Measurements from ENCODE around the gene THSD7A. TPM values are rescaled to one million over a fixed set of nuclear protein-coding genes. Genes with fewer than 3 reads are reported as not detected.

The THSD7A gene
- total and polyA plus RNA-seq, 9 of the 15 experiments (the other 6 are each of a cell fraction or from before 2014, with no cell fraction given) = 0.01 to 0.02 TPM; not detected in 7

GRCh38 chr7:11714205-11714604 is 117.8 kb downstream of the THSD7A start:
- H3K9ac ChIP-seq (ENCODE audit: insufficient read depth in 1 of 2, low read depth in 2 of 2, low read length in 2 of 2) = no peak overlapping the region
- ATAC-seq = no peak
- H3K27ac ChIP-seq (ENCODE audit: extremely low read depth, low read depth, low read length) = no peak overlapping the region
- H4K20me1 ChIP-seq (replicated peaks; ENCODE audit: control insufficient read depth, insufficient read depth, low read length) = no peaks in the 10 kb centered on the region
- no peaks in the 10 kb centered on the region; the same call in 1 of the 2 replicates for H3K9me3 ChIP-seq (replicated peaks; ENCODE audit: control insufficient read depth, insufficient read depth, low read depth, low read length)
- in situ Hi-C loops (cut with MboI) (no loop called here), intact Hi-C loops (cut with micrococcal nuclease) (no loop called here)
- no peak overlapping the region for H3K4me3 ChIP-seq
- BruUV-seq (replicated peaks) = no TSS peak
- POLR2A ChIA-PET = no interaction called here
- FAIRE-seq = no peak
- H3K9me1 ChIP-seq (ENCODE audit: control insufficient read depth, insufficient read depth, low read length) = no peaks in the 10 kb centered on the region
- H3K27me3 ChIP-seq (ENCODE audit: control insufficient read depth in 2 of 2, insufficient read depth in 2 of 2, low read length in 2 of 2) = no peaks in the 10 kb centered on the region
- no peaks in the 10 kb centered on the region for H3K36me3 ChIP-seq (ENCODE audit: control insufficient read depth, insufficient read depth, low read length)
- WGBS (ENCODE audit: insufficient coverage, low coverage, missing lambda C conversion rate) = 0% methylated on average over 1 of the region's 1 CpG
- H3K4me1 ChIP-seq (replicated peaks in 1 of 2; ENCODE audit: control insufficient read depth in 2 of 2, insufficient read depth in 2 of 2, low read length in 2 of 2) = no peaks in the 10 kb centered on the region
- DNase-seq (ENCODE audit: extremely low read depth in 1 of 4, low spot score in 3 of 4) = no peak
- H3K4me2 ChIP-seq (ENCODE audit: insufficient read depth, low read length) = no peak overlapping the region
- CTCF ChIA-PET (ENCODE audit: low intra/inter-chr PET ratio) = no interaction called here
- H3K79me2 ChIP-seq (ENCODE audit: control insufficient read depth, insufficient read depth, low read length) = no peaks in the 10 kb centered on the region
- no peak overlapping the region for H2AFZ ChIP-seq (ENCODE audit: low read depth, low read length)
- no peak for TF ChIP-seq CXXC5 (CRISPR knock-in tag; IDR thresholded peaks at IDR 0.05)
- TF ChIP-seq CREB1 (IDR thresholded peaks at IDR 0.05) = no peak
- no peak for TF ChIP-seq CREB1 (CRISPR knock-in tag; IDR thresholded peaks at IDR 0.05)
- TF ChIP-seq XRCC3 (IDR thresholded peaks at IDR 0.05) = no peak
- TF ChIP-seq TBL1XR1 (IDR thresholded peaks at IDR 0.05; ENCODE audit: low read length in 2 of 2) = no peak
- no peak for TF ChIP-seq SETDB1 (IDR thresholded peaks at IDR 0.05; ENCODE audit: low read length)
- no peak for TF ChIP-seq ZBTB17 (CRISPR knock-in tag; IDR thresholded peaks at IDR 0.05)
- no peak for TF ChIP-seq REST (IDR thresholded peaks at IDR 0.05; ENCODE audit: borderline replicate concordance)
- no peak for TF ChIP-seq REST (CRISPR knock-in tag; IDR thresholded peaks at IDR 0.05; ENCODE audit: low read depth)
- no peak for TF ChIP-seq HMGN3 (IDR thresholded peaks at IDR 0.05; ENCODE audit: borderline replicate concordance, extremely low read depth, insufficient read length, low read depth, low read length)
- TF ChIP-seq, protein P1, sequence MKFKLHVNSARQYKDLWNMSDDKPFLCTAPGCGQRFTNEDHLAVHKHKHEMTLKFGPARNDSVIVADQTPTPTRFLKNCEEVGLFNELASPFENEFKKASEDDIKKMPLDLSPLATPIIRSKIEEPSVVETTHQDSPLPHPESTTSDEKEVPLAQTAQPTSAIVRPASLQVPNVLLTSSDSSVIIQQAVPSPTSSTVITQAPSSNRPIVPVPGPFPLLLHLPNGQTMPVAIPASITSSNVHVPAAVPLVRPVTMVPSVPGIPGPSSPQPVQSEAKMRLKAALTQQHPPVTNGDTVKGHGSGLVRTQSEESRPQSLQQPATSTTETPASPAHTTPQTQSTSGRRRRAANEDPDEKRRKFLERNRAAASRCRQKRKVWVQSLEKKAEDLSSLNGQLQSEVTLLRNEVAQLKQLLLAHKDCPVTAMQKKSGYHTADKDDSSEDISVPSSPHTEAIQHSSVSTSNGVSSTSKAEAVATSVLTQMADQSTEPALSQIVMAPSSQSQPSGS (CRISPR knock-in tag; IDR thresholded peaks at IDR 0.05) = no peak
- TF ChIP-seq ZFX (CRISPR knock-in tag; IDR thresholded peaks at IDR 0.05) = no peak
- no peak for TF ChIP-seq ZHX1 (conservative IDR thresholded peaks at IDR 0.05; ENCODE audit: low read length)
